ENCODE measurements around the gene ZBTB16. TPM values are rescaled to one million over a fixed set of nuclear protein-coding genes. Genes with fewer than 3 reads are reported as not detected.

Gene ZBTB16
- total RNA-seq, 4 donors from 2014 or later, result 25.5 to 302 (median 151) TPM

- intact Hi-C loops (cut with DNase I; ENCODE audit: low total_unique reads), result no loop called here
Measured at GRCh38 chr11:114211444-114212121, 152.1 kb downstream of the ZBTB16 start.

DNA sequence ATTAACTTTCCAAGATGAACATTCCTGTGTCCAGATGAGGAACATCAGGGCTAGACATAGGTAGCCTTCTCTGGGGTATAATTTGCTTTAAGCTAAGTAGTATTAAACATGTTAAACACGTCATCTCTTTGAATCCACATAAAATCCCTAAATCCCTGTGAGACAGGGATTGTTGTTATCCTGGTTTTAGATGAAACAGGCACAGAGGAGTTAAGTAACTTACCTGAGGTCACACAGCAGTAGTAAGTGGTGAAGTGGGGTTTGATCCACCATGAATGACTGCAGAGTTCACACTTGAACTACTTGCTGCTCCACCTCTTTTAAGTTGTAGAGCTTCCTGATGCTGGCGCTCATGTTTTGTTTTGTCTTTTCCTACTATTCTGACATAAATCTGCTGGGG, 154.1 kb downstream of the ZBTB16 start:
- no peak for DNase-seq
- intact Hi-C loops (cut with DNase I; ENCODE audit: low total_unique reads), result no loop called here
- Histone ChIP-seq H3K36me3 (no peaks in the 10 kb centered on the region), H3K27ac (no peak overlapping the region), H3K4me3 (no peak overlapping the region), H3K27me3 (no peaks in the 10 kb centered on the region), H3K9me3 (no peaks in the 10 kb centered on the region), H3K4me1 (peaks cover 18 to 21% of the 10 kb centered on the region in 2 donors)
- TF ChIP-seq POLR2A (IDR thresholded peaks at IDR 0.05), result no peak
- TF ChIP-seq, protein P1, sequence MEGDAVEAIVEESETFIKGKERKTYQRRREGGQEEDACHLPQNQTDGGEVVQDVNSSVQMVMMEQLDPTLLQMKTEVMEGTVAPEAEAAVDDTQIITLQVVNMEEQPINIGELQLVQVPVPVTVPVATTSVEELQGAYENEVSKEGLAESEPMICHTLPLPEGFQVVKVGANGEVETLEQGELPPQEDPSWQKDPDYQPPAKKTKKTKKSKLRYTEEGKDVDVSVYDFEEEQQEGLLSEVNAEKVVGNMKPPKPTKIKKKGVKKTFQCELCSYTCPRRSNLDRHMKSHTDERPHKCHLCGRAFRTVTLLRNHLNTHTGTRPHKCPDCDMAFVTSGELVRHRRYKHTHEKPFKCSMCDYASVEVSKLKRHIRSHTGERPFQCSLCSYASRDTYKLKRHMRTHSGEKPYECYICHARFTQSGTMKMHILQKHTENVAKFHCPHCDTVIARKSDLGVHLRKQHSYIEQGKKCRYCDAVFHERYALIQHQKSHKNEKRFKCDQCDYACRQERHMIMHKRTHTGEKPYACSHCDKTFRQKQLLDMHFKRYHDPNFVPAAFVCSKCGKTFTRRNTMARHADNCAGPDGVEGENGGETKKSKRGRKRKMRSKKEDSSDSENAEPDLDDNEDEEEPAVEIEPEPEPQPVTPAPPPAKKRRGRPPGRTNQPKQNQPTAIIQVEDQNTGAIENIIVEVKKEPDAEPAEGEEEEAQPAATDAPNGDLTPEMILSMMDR (IDR thresholded peaks at IDR 0.05), result no peak

More at GRCh38 chr11:114211444-114212121, 152.1 kb downstream of the ZBTB16 start:
- Histone ChIP-seq H3K9me3 (no peaks in the 10 kb centered on the region), H3K36me3 (no peaks in the 10 kb centered on the region), H3K4me1 (peaks cover 7 to 8% of the 10 kb centered on the region in 2 donors), H3K4me3 (no peak overlapping the region), H3K27me3 (no peaks in the 10 kb centered on the region), H3K27ac (no peak overlapping the region)
- TF ChIP-seq POLR2A (IDR thresholded peaks at IDR 0.05), result no peak
- TF ChIP-seq, protein P1 (IDR thresholded peaks at IDR 0.05), result no peak
- DNase-seq, result no peak

DNA sequence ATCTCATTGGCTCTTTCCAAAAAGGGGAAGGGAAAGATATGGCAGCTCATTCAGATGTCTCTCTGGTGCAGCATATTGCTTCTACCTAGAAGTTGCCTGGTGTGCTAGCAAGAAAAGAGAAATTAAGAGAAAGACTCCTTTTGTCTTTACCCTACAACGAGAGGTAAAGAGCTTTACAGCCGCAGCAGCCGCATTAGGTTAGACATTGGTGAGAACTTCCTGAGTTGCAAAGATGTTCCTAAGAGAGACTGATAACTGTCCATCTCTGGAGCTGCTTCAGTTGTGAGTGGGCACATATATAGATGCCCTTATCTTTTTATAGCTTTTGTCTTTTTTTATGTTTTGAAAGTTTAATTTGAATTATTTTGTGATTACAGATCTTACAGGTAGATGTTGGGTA, 155.9 kb downstream of the ZBTB16 start:
- intact Hi-C loops (cut with DNase I; ENCODE audit: low total_unique reads), result no loop called here
- Histone ChIP-seq H3K9me3 (no peaks in the 10 kb centered on the region), H3K27me3 (no peaks in the 10 kb centered on the region), H3K4me1 (peaks cover 20 to 28% of the 10 kb centered on the region in 2 donors), H3K36me3 (no peaks in the 10 kb centered on the region), H3K27ac (no peak overlapping the region), H3K4me3 (no peak overlapping the region)
- TF ChIP-seq, protein P1 (IDR thresholded peaks at IDR 0.05), result no peak
- TF ChIP-seq POLR2A (IDR thresholded peaks at IDR 0.05), result no peak
- DNase-seq, result no peak

DNA sequence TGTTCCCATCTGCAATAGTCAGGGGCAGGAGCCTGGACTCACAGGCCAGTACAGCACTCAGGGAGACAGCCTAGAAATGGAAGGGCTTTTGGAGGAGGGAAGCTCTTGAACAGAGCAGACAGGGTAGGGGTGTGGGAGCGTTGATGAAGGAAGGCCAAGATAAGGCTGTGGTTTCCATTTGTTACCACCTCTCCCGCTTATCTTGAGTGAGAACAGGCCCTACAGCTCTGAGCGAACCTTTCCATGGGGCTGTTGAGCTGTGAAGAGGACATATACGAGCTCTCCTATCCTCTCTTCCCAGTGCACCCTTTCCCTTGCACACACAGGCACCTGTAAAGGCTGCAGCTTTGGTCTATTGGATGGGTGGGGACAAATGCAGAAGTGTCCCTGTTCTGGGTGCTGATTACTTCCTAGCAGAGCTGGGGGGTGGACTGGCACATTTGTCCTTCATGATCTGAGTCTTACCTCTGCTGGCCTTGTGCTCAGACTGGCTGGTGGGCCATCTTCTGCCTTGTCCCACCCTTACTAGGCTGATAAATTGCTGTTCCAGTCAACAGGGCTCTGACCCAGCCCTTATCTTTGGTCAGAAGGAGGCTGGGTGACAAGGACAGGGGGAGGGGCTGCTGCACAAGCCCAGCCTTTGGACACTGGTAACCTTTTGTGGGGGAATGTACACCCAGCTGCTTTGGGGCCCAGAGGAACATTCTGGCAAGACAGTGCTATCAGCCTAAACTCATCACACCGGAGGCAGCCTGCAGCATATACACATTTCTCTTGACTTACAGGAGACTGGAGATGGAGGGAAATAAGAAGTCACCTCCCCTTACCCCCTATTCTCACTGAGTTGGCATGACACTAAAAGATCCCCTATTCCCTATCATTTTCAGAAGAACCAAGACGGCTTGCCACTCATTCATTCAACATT, 156.6 kb downstream of the ZBTB16 start:
- H3K4me3 ChIP-seq, result no peak overlapping the region
- no peak overlapping the region for H3K27ac ChIP-seq
- no peaks in the 10 kb centered on the region for H3K9me3 ChIP-seq
- TF ChIP-seq, protein P1 (IDR thresholded peaks at IDR 0.05), result no peak
- no peak for TF ChIP-seq POLR2A (IDR thresholded peaks at IDR 0.05)
- intact Hi-C loops (cut with DNase I; ENCODE audit: low total_unique reads), result no loop called here
- DNase-seq, result no peak
- H3K27me3 ChIP-seq, result no peaks in the 10 kb centered on the region
- H3K36me3 ChIP-seq, result no peaks in the 10 kb centered on the region
- H3K4me1 ChIP-seq, result peaks cover 20 to 28% of the 10 kb centered on the region in 2 donors

DNA sequence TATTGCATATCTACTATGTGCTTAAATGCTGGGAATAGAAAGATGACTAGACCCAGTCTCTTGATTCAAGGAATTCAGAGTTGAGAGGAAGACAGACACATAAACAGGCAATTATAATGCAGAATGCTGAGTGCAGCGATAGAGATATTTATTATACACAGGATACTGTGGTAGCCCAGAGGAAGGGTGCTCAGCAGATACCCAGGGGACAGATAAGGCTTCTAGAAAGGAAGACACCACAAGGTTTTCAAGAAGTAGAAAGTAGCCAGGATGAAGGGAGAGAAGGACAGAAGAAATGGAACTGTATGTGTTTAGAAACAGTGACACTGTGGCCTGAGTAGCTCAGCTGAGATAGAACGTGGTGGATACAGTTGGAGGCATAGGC, 157.3 kb downstream of the ZBTB16 start:
- TF ChIP-seq, protein P1 (IDR thresholded peaks at IDR 0.05), result no peak
- TF ChIP-seq POLR2A (IDR thresholded peaks at IDR 0.05), result no peak
- no peaks in the 10 kb centered on the region for H3K36me3 ChIP-seq
- intact Hi-C loops (cut with DNase I; ENCODE audit: low total_unique reads), result no loop called here
- H3K27ac ChIP-seq, result no peak overlapping the region
- H3K9me3 ChIP-seq, result no peaks in the 10 kb centered on the region
- DNase-seq, result no peak
- no peak overlapping the region for H3K4me3 ChIP-seq
- peaks cover 20 to 28% of the 10 kb centered on the region in 2 donors for H3K4me1 ChIP-seq
- no peaks in the 10 kb centered on the region for H3K27me3 ChIP-seq

Data from uterus (tissue), 4 donors.